Right lobe of liver (tissue), 4 donors: ENCODE measurements around the gene GMDS.

Experiments
- CTCF ChIP-seq, 4 donors: fragments of 200-600 bp in 3 of 4; fragments of 450-650 bp in 1 of 4; IDR thresholded peaks; one replicate each; pipeline versions ENCODE4 v1.5.1 to v1.8.0; 2016 to 2022; ENCODE audit warnings: antibody characterized with exemption in 4 of 4, mild to moderate bottlenecking in 2 of 4
- POLR2A ChIP-seq: fragments of 450-650 bp; IDR thresholded peaks from one replicate; pipeline ENCODE4 v1.6.1; 2017; ENCODE audit warnings: antibody characterized with exemption, mild to moderate bottlenecking
- donor health status: DM: no; HTN: no; CAD: no.
- donor health status: DM: no; HTN: no; CAD: no.
- donor health status: DM: no; HTN: yes; CAD: no.

- no peak for TF ChIP-seq CTCF (IDR thresholded peaks at IDR 0.05)
- TF ChIP-seq POLR2A, result no peak
Observed at GRCh38 chr6:2055911-2056310, 189.5 kb downstream of the GMDS start.
